Measurements from ENCODE around the gene MFNG. TPM values are rescaled to one million over a fixed set of nuclear protein-coding genes. Genes with fewer than 3 reads are reported as not detected.

Gene MFNG
- total RNA-seq, 1 experiment from 2014 or later: 4.5 TPM

GRCh38 chr22:37487571-37487970, 1.4 kb upstream of the MFNG start:
- Histone ChIP-seq H3K36me3 (ENCODE audit: control insufficient read depth in 1 of 2, insufficient read depth in 2 of 2, low read length in 2 of 2) (peaks cover 0 to 7% of the 10 kb centered on the region in 2 experiments; a peak in 2 of 4 replicates), H4K20me1 (ENCODE audit: insufficient read depth) (no peaks in the 10 kb centered on the region), H3K4me2 (ENCODE audit: low read length) (no peak overlapping the region), H3K9me2 (ENCODE audit: insufficient read depth) (no peaks in the 10 kb centered on the region), H2AFZ (ENCODE audit: low read depth, low read length, poor library complexity, severe bottlenecking) (no peak overlapping the region), H3K27ac (ENCODE audit: low read depth, low read length) (no peak overlapping the region), H3K4me1 (ENCODE audit: control insufficient read depth in 1 of 2, insufficient read depth in 2 of 2, low read length in 2 of 2) (peaks cover 19 to 41% of the 10 kb centered on the region in 2 experiments), H3K9ac (ENCODE audit: low read length) (no peak overlapping the region), H3K27me3 (ENCODE audit: insufficient read depth, low read length) (no peaks in the 10 kb centered on the region), H3K79me2 (ENCODE audit: insufficient read depth, low read length) (no peaks in the 10 kb centered on the region), H3K4me3 (replicated peaks in 1 of 2; ENCODE audit: low read depth in 1 of 2, low read length in 2 of 2) (no peak overlapping the region), H3K9me3 (ENCODE audit: control insufficient read depth in 1 of 2, insufficient read depth in 1 of 2, low read depth in 1 of 2, low read length in 2 of 2) (no peaks in the 10 kb centered on the region)
- CTCF ChIA-PET: interaction anchor here (1.5 kb wide), 1 partner anchor 10 kb away, joined by 3 read pairs; no protein-coding TSS in a partner anchor
- DNase-seq (ENCODE audit: low read depth, low spot score) (no peak), ATAC-seq (no peak)
- RAD21 ChIA-PET (ENCODE audit: low non-redundant PET in 1 of 2, low total read pairs in 2 of 2, uncharacterized antibody in 2 of 2, unreplicated experiment in 2 of 2): no interaction called here
- no TSS peak for BruUV-seq (replicated peaks)
- intact Hi-C loops (cut with micrococcal nuclease): no loop called here
- TF ChIP-seq FOSL1 (IDR thresholded peaks at IDR 0.05; ENCODE audit: low read depth): no peak
- no peak for TF ChIP-seq ZFX (IDR thresholded peaks at IDR 0.05)
- no peak for TF ChIP-seq EZH2 (IDR thresholded peaks at IDR 0.05)
- TF ChIP-seq ATF3 (IDR thresholded peaks at IDR 0.05): no peak
- POLR2A ChIA-PET: no interaction called here

GRCh38 chr22:37487129-37487528, 945 bp upstream of the MFNG start:
- Histone ChIP-seq H3K9me3 (ENCODE audit: control insufficient read depth in 1 of 2, insufficient read depth in 1 of 2, low read depth in 1 of 2, low read length in 2 of 2) (no peaks in the 10 kb centered on the region), H3K36me3 (ENCODE audit: control insufficient read depth in 1 of 2, insufficient read depth in 2 of 2, low read length in 2 of 2) (peaks cover 0 to 7% of the 10 kb centered on the region in 2 experiments; a peak in 2 of 4 replicates), H4K20me1 (ENCODE audit: insufficient read depth) (no peaks in the 10 kb centered on the region), H3K4me3 (replicated peaks in 1 of 2; ENCODE audit: low read depth in 1 of 2, low read length in 2 of 2) (no peak overlapping the region), H3K27me3 (ENCODE audit: insufficient read depth, low read length) (no peaks in the 10 kb centered on the region), H3K4me2 (ENCODE audit: low read length) (peak overlapping the region; percentile 75; the same call in 1 of the 2 replicates), H2AFZ (ENCODE audit: low read depth, low read length, poor library complexity, severe bottlenecking) (no peak overlapping the region), H3K27ac (ENCODE audit: low read depth, low read length) (no peak overlapping the region), H3K79me2 (ENCODE audit: insufficient read depth, low read length) (no peaks in the 10 kb centered on the region), H3K9ac (ENCODE audit: low read length) (no peak overlapping the region), H3K9me2 (ENCODE audit: insufficient read depth) (no peaks in the 10 kb centered on the region), H3K4me1 (ENCODE audit: control insufficient read depth in 1 of 2, insufficient read depth in 2 of 2, low read length in 2 of 2) (peaks cover 19 to 38% of the 10 kb centered on the region in 2 experiments)
- intact Hi-C loops (cut with micrococcal nuclease): no loop called here
- DNase-seq (ENCODE audit: low read depth, low spot score) (no peak), ATAC-seq (no peak)
- no peak for TF ChIP-seq SP1 (IDR thresholded peaks at IDR 0.05; ENCODE audit: low read depth)
- TF ChIP-seq SIN3A (IDR thresholded peaks at IDR 0.05; ENCODE audit: low read depth): no peak
- no peak for TF ChIP-seq JUND (IDR thresholded peaks at IDR 0.05)
- no peak for TF ChIP-seq ELF1 (IDR thresholded peaks at IDR 0.05; ENCODE audit: borderline replicate concordance, low read depth)
- no peak for TF ChIP-seq EGR1 (IDR thresholded peaks at IDR 0.05; ENCODE audit: low read depth)
- no peak for TF ChIP-seq ATF3 (IDR thresholded peaks at IDR 0.05)
- no peak for TF ChIP-seq SRF (IDR thresholded peaks at IDR 0.05; ENCODE audit: low read depth)
- TF ChIP-seq POLR2A (IDR thresholded peaks at IDR 0.05; ENCODE audit: borderline replicate concordance, extremely low read depth, insufficient read depth, insufficient read length): no peak
- TF ChIP-seq ZNF274 (IDR thresholded peaks at IDR 0.05; ENCODE audit: low read depth, low read length): no peak
- TF ChIP-seq POLR2AphosphoS5 (IDR thresholded peaks at IDR 0.05; ENCODE audit: low read depth, low read length): no peak
- POLR2A ChIA-PET: no interaction called here
- RAD21 ChIA-PET (ENCODE audit: low non-redundant PET in 1 of 2, low total read pairs in 2 of 2, uncharacterized antibody in 2 of 2, unreplicated experiment in 2 of 2): no interaction called here
- CTCF ChIA-PET: interaction anchor here (1.4 to 1.5 kb wide), 2 partner anchors 11 to 15 kb away, joined by 3 to 12 read pairs; no protein-coding TSS in a partner anchor
- no TSS peak for BruUV-seq (replicated peaks)

Data from HCT116 (cell line).